GM21529 (cell line): Measurements from ENCODE around the gene CPED1.
"Not testable (repeated sequence)": the region's sequence is repeated elsewhere in the genome, so short reads cannot be mapped to it uniquely, and the experiment has no call there.

Experiments
- ATAC-seq: cut with Tn5 transposase; IDR thresholded peaks from one replicate; pipeline ENCODE4 v1.9.1; 2021; ENCODE audit not compliant: unreplicated experiment

CPED1 gene

GRCh38 chr7:121083790-121084251, 95.3 kb downstream of the CPED1 start:
- no peak for ATAC-seq

- no peak for ATAC-seq
These were observed 95.7 kb downstream of the CPED1 start for GRCh38 chr7:121084256-121084655.

- no peak for ATAC-seq
These were observed 96.3 kb downstream of the CPED1 start for GRCh38 chr7:121084748-121085336.

GRCh38 chr7:121085922-121086321, 97.4 kb downstream of the CPED1 start:
- ATAC-seq = no peak

- ATAC-seq = no peak
These were observed 100.4 kb downstream of the CPED1 start for GRCh38 chr7:121088870-121089269.

- no peak for ATAC-seq
These were observed 106.3 kb downstream of the CPED1 start for GRCh38 chr7:121094829-121095228.

GRCh38 chr7:121097577-121097976, 109.1 kb downstream of the CPED1 start:
- no peak for ATAC-seq

GRCh38 chr7:121099572-121099971, 111.1 kb downstream of the CPED1 start:
- no peak for ATAC-seq

- ATAC-seq = no peak
These were observed 112.6 kb downstream of the CPED1 start for GRCh38 chr7:121101083-121101482.

- no peak for ATAC-seq
These were observed 113.1 kb downstream of the CPED1 start for GRCh38 chr7:121101621-121102020.

- ATAC-seq = no peak
These were observed 114.1 kb downstream of the CPED1 start for GRCh38 chr7:121102619-121103018.

GRCh38 chr7:121103086-121103485, 114.6 kb downstream of the CPED1 start:
- ATAC-seq = no peak

GRCh38 chr7:121103579-121103978, 115.1 kb downstream of the CPED1 start:
- ATAC-seq = no peak

- no peak for ATAC-seq
These were observed 116.8 kb downstream of the CPED1 start for GRCh38 chr7:121105262-121105661.

- ATAC-seq = peak; percentile 93
These were observed 119.5 kb downstream of the CPED1 start for GRCh38 chr7:121107923-121108498.

- no peak for ATAC-seq
These were observed 120.6 kb downstream of the CPED1 start for GRCh38 chr7:121109145-121109544.

- ATAC-seq = no peak
These were observed 124.8 kb downstream of the CPED1 start for GRCh38 chr7:121113288-121113687.

GRCh38 chr7:121116396-121116795, 127.9 kb downstream of the CPED1 start:
- no peak for ATAC-seq

- ATAC-seq = no peak
These were observed 130.5 kb downstream of the CPED1 start for GRCh38 chr7:121119047-121119446.

GRCh38 chr7:121123032-121123431, 134.5 kb downstream of the CPED1 start:
- ATAC-seq = no peak

GRCh38 chr7:121125454-121125853, 136.9 kb downstream of the CPED1 start:
- ATAC-seq = not testable (repeated sequence)

- no peak for ATAC-seq
These were observed 137.7 kb downstream of the CPED1 start for GRCh38 chr7:121126201-121126600.
